ENCODE results near the gene DCHS2.

- TF ChIP-seq EP300 (IDR thresholded peaks at IDR 0.05) (no peak), POLR2A (IDR thresholded peaks at IDR 0.05) (no peak)
- TF ChIP-seq, protein P1, sequence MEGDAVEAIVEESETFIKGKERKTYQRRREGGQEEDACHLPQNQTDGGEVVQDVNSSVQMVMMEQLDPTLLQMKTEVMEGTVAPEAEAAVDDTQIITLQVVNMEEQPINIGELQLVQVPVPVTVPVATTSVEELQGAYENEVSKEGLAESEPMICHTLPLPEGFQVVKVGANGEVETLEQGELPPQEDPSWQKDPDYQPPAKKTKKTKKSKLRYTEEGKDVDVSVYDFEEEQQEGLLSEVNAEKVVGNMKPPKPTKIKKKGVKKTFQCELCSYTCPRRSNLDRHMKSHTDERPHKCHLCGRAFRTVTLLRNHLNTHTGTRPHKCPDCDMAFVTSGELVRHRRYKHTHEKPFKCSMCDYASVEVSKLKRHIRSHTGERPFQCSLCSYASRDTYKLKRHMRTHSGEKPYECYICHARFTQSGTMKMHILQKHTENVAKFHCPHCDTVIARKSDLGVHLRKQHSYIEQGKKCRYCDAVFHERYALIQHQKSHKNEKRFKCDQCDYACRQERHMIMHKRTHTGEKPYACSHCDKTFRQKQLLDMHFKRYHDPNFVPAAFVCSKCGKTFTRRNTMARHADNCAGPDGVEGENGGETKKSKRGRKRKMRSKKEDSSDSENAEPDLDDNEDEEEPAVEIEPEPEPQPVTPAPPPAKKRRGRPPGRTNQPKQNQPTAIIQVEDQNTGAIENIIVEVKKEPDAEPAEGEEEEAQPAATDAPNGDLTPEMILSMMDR (IDR thresholded peaks at IDR 0.05): no peak
Observed at GRCh38 chr4:154277172-154277571, 214.4 kb downstream of the DCHS2 start.
